ENCODE results near the gene ABI3BP.

Gene ABI3BP

GRCh38 chr3:100932491-100932890 lies 60.7 kb downstream of the ABI3BP start:
- DNase-seq = no peak

DNA sequence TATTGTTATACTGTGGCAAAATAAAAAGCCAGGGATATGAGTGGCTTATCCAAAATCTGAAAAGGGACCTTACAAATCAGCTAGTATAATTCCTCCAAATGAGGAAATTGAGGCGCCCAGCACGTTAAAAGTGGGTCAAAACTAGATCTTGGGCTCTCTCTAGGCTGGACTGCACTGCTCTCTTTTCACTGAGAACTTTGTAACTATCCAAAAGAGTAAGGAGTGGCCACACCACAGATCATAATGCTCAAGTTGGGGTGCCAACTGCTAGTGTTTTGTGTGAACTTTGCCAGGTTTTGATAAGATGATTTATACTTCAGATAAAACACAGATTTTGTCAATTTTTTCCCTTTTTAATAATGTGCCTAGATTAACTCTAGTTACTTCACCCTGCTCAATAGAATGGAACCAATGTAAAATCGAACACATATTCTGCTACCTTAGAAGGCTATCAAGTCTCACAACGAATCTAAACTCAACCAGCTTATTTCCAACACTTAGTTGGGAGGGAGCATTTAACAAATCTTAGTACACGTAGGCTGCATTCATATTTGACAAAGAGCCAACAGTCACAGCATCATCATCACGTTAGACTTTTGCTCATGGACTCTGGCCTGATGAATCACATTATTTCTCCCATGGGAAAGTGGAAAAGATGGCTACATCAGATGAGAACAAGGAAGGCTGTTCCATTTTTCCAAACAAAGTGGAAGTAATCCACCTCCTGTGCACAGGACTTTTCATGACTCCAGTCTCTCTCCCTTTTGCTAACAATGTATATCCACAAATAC lies 64.4 kb downstream of the ABI3BP start:
- DNase-seq = no peak

- no peak for DNase-seq
These were observed 65.4 kb downstream of the ABI3BP start for GRCh38 chr3:100927775-100928174.

GRCh38 chr3:100915706-100916495 lies 77.3 kb downstream of the ABI3BP start:
- DNase-seq = no peak

GRCh38 chr3:100913870-100914648 lies 79.2 kb downstream of the ABI3BP start:
- no peak for DNase-seq

DNA sequence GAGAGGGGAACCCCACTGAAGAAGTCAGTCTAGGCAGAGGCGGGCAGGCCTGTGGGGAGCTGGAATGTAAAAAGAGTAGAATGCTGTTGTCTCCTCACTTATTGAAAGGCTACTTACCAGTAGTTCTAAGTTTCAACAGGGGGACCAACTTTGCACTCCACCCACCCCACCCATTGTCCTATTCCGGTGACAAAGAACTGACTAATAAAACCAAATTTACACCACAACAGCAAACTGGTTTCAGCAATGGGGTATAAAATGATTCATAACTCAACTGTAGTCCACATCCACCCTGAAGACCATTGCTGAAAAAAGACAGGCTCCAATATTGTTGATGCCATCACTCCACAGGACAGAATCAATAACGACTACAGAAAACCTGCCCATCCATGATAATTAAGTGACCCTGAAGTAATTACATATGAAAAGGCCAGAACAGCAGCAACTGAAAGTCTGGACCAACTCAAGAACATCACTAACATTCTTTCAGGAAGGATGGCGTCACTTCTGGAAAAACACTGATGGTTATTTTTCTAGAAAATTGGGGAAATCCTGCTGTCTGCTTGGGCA lies 80.2 kb downstream of the ABI3BP start:
- no peak for DNase-seq

DNA sequence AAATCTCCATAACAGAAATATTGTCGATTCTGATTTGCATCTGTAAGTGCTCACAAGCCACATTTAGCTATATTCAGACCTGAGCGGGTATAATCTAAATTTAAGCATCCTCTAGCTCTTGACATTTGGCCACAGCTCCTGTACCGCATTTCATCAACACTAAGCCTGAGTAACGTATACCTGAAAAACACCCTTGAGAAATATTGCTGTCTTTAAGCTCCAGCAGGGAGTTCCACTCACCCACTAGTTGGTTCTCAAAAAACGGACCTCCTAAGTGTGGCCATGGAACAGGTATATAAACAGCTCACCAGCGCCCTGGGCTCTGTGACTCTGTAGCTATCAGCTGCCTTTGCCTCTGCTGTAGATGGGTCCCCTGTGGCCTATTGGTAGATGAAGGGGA lies 80.7 kb downstream of the ABI3BP start:
- DNase-seq = no peak

- no peak for DNase-seq
These were observed 81.3 kb downstream of the ABI3BP start for GRCh38 chr3:100911956-100912355.

DNA sequence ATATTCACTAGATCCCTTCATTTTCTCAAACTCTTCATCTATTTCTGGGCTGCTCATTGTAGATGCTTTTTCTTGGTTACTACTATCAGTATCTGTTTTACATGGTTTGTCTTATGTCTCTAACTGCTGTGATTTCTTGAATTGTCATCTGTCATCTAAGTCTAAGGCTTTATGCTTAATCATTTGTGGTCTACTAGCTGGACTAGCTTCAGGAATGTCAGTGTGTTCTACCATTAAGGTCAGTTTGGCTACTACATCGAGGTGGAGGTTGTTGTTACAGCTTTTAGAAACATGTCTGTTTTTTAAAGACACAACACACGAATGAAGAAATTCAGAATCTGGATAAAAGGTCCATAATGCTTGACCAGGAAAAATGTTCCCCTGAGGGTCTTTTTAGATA lies 82.2 kb downstream of the ABI3BP start:
- DNase-seq = no peak

- no peak for DNase-seq
These were observed 90.6 kb downstream of the ABI3BP start for GRCh38 chr3:100902572-100902971.

- no peak for DNase-seq
These were observed 92.4 kb downstream of the ABI3BP start for GRCh38 chr3:100900671-100901335.

DNA sequence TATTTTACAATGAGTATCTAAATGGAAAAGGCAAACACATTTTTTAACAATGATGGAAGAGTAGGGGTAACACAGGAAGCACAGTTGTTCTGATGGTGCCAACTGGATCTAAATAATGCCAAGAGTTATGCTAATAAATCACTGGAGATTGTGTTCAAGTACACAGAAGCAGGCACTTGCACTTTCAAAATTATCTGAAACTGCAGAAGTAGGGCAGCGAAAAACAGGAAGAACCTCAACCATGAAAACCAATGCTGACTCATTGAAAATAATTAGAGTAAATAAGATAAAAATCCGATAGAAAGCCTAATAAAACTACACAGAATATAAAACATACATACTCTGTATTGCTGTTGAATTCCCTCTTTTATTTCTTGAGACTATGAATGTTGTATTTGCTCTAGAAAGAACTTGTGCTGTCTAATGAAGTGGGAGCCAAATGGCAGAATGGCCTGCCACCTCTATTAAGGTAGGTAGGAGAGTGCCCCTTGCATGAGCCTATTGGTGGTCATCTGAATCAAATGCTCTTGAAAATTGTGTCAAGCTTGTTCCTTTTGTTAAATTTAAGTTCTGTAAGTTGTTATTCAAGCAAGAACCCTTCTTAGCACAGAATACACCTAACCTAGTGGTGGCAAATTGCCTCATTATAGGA lies 93.7 kb downstream of the ABI3BP start:
- DNase-seq = no peak

- DNase-seq = no peak
These were observed 94.5 kb downstream of the ABI3BP start for GRCh38 chr3:100898681-100899080.

DNA sequence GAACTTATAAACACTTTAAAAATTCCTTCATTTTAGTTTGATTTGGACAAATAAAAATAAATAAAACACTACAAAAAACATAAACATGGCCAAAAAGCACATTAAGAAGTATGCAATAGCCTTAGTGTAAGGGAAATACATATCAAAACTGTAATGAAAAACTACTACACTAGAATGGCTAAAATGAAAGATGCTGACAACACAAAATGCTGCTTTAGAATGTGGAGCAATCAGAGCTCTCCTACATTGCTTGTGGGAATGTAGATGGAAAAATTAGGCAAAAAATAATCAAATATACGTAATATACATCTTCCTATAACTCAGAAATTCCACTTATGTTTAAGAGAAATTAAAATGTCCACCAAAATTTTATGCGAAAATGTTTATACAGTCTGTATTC lies 96.2 kb downstream of the ABI3BP start:
- DNase-seq = no peak

DNA sequence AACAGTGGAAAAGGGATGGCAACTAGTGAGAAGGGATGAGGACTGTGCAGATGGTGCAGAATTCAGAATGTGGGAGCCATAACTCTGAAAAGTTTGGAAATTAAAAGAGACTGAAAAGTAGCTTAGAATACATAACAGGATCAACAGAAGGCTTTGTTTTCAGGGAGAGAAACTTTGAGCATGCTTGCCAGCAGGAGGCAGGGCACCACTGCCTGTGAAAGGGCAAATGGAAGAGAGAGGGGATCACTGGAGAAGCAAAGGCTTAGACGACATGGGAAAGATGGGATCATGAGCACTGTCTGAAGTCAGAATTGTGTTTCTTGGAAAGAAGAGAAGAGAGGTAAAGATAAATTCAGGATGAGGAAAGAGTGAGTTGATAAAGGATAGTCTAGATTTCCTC lies 99.6 kb downstream of the ABI3BP start:
- no peak for DNase-seq

GRCh38 chr3:100893108-100893507 lies 100.1 kb downstream of the ABI3BP start:
- DNase-seq = no peak

- no peak for DNase-seq
These were observed 101.4 kb downstream of the ABI3BP start for GRCh38 chr3:100891827-100892226.

GRCh38 chr3:100891033-100891432 lies 102.2 kb downstream of the ABI3BP start:
- no peak for DNase-seq

- no peak for DNase-seq
These were observed 104.3 kb downstream of the ABI3BP start for GRCh38 chr3:100888881-100889280.

DNA sequence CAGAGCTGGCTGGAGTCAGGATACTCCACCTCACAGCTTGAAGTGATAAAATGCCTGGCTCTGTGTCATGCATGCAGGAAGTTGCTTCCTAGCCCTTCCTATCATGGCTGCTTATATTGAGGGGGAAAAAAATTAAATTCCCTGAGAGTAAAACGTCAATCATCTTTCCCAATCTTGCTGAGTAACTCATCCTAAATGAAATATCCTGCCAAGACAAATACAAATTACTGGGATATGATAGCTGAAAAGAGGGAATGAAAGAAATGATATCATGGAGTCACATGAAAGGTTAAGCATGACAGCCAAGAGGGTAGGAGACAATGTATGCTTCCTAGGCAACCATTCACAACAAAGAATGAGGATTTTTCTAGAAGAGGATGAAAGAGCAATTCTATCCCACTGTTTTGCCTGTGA lies 110.6 kb downstream of the ABI3BP start:
- no peak for DNase-seq

DNA sequence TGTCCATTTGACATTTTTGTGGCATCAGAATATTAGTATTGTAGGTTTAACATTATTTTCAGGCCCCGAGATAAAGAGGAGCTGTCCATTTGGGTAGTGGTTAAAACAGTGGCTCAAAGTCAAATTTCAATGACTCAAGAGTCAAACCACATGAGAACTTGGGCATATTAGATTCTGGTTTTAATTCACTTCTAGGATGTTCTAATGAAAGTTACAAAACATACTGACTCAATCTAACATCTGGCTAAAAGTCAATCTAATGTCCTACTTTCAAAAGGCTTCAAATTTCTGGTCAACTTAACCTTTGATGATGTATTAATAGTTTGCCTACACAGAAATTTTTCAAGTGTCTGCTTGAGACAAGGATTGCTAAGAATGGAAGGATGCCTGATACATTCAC lies 112.4 kb downstream of the ABI3BP start:
- no peak for DNase-seq

- no peak for DNase-seq
These were observed 113.1 kb downstream of the ABI3BP start for GRCh38 chr3:100880072-100880471.
